Endometrial microvascular endothelial cells (primary cell): Measurements from ENCODE around the gene PNPO. TPM values are rescaled to one million over a fixed set of nuclear protein-coding genes. Genes with fewer than 3 reads are reported as not detected.
"Not testable (repeated sequence)": the region's sequence is repeated elsewhere in the genome, so short reads cannot be mapped to it uniquely, and the experiment has no call there.

Experiments
- in situ Hi-C: cut with HindIII; loops from 2 replicates; pipeline ENCODE4 v1.10.0; 2017; ENCODE audit warnings: low sequenced_read_pairs, low pct_unique_long_range_greater_than_20kb; ENCODE audit errors: inconsistent ontology term
- total RNA-seq: library from RNA; depleted of rRNA; stranded (reverse); fragments of >200 nt; gene quantifications from one replicate; pipeline ENCODE4 v1.2.3, GENCODE V29; 2015; ENCODE audit errors: inconsistent ontology term

The PNPO gene
- total RNA-seq, 1 donor from 2014 or later, result 42.4 TPM

- in situ Hi-C loops, result no loop called here
Observed at GRCh38 chr17:47916489-47917208, 24.7 kb upstream of the PNPO start.

DNA sequence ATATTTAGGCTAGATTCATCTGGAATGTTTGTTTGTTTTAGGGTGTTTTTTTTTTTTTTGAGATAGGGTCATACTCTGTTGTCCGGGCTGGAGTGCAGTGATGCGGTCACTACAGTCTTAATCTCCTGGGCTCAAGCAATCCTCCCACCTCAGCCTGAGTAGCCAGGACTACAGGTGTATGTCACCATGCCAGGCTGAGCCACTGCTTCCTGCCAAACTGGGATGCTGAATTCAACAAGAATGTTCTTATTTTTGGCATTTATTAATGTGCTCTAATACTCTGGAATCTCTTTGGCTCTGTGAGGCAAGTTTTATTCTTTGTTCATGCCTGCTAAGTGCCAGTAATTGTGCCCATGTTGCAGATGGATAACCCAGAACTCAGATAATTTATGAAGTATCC lies 23.8 kb upstream of the PNPO start:
- in situ Hi-C loops, result no loop called here

DNA sequence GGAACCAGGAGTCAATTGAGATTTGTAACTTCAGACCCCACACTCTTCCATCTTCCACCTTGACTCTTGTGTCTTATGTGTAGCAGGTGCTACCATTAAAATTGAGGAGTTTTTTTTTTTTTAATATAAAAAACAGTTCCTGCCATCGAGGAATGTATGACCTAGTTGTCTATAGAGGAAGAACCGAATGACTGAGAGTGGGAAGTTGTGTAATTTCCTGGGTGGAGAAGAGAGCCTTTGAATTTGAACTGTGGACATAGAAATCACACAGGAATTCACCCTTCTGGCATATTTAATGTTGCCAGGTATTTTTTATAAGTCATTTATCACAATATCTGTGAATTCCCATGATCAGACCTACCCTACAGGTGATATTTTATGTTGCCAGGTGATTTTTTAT lies 23.4 kb upstream of the PNPO start:
- in situ Hi-C loops, result no loop called here

DNA sequence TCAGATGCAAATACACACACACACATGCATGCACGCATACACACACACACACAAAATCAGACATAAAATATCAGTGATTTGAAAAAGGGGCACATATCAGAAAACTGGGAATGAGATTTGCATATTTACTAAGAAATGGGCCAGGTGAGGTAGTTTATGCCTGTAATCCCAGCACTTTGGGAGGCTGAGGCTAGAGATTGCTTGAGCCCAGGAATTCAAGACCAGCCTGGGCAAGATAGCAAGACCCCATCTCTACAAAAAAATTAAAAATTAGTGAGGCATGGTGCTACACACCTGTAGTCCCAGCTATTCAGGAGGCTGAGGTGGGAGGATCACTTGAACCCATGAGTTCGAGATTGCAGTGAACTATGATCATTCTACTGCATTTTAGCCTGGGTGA lies 22.4 kb upstream of the PNPO start:
- in situ Hi-C loops, result no loop called here

GRCh38 chr17:47919889-47920288 lies 21.5 kb upstream of the PNPO start:
- in situ Hi-C loops, result not testable (repeated sequence)

DNA sequence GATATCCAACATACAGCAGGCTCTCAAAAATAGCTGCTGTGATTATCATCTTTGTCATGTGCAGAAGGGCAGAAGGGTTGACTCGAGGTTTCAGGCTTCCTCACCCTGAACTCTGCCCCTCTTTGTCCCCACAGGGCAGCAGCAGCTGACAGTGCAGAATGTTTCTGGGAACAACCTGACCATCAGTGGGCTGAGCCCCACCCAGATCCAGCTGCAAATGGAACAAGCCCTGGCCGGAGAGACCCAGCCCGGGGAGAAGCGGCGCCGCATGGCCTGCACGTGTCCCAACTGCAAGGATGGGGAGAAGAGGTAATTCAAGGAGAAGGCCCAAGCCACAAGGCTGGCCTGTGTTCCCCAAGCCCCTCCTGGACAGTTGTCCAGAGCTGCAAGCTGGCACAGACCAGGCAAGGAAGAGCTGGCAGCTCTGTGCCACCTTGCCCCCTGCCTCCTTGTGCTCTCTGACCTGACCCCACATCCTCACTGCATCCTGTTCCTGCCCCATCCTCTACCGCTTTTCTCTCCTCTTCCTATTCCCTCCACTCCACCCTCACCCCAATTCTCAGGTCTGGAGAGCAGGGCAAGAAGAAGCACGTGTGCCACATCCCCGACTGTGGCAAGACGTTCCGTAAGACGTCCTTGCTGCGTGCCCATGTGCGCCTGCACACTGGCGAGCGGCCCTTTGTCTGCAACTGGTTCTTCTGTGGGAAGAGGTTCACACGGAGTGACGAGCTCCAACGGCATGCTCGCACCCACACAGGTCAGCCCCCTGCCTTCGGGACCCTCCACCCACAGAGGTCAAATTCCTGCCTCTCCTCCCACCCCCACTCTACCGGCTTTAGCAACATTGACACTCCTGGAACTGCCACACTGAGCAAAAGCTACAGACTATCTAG lies 16.3 kb upstream of the PNPO start:
- in situ Hi-C loops, result no loop called here

DNA sequence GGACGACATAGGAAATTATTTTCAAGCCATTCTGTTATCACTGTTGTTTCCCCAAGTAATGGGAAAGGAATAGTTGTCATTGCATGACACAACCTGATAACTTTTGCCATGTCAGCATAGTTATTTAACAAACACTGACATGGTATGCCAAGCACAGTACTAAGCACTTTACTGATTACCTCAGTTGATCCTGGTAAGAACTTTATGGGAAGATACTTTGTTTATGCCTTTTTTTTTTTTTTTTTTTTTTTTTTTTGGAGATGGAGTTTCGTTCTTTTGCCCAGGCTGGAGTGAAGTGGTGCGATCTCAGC lies 15.7 kb upstream of the PNPO start:
- in situ Hi-C loops, result no loop called here

DNA sequence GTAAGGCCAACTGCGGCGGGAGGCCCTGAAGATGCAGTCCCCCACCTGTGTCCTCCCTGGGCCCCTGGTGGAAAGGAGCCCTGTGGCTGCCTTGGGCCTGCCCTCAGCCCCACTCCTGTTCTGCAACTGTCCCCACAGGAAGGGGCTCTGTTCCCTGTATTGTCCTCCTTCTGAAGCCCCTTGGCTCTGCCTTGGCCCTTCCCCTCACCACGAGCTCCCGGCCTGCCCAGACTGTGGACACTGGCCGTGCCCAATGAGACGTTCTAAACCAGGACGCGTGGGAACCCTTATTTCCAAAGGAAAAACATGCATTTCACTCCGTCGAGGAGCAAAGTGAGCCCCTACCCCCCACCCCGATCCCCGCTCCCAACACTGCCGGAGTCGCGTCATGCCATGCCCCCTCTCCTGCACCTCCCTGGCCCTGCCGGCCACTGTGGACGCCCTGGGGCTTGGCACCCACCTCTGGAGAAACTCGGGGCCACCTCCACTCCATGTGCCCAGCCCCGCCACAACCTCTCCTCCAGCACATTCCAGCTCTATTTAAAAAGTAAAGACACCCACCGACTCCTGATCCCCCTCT lies 13.5 kb upstream of the PNPO start:
- in situ Hi-C loops, result no loop called here

DNA sequence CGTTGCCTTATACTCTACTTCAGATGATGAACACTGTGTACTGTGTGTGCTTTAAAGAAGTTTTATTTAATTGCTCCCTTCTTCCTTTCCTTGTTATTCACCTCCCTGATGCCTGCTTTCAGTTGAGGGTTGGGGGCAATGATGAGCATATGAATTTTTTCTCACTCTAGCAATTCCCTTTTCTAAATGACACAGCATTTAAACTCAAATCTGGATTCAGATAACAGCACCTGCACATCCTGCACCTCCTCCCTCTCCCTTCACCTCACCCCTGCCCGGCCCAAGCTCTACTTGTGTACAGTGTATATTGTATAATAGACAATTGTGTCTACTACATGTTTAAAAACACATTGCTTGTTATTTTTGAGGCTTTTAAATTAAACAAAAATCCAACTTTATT lies 13.0 kb upstream of the PNPO start:
- in situ Hi-C loops, result no loop called here

DNA sequence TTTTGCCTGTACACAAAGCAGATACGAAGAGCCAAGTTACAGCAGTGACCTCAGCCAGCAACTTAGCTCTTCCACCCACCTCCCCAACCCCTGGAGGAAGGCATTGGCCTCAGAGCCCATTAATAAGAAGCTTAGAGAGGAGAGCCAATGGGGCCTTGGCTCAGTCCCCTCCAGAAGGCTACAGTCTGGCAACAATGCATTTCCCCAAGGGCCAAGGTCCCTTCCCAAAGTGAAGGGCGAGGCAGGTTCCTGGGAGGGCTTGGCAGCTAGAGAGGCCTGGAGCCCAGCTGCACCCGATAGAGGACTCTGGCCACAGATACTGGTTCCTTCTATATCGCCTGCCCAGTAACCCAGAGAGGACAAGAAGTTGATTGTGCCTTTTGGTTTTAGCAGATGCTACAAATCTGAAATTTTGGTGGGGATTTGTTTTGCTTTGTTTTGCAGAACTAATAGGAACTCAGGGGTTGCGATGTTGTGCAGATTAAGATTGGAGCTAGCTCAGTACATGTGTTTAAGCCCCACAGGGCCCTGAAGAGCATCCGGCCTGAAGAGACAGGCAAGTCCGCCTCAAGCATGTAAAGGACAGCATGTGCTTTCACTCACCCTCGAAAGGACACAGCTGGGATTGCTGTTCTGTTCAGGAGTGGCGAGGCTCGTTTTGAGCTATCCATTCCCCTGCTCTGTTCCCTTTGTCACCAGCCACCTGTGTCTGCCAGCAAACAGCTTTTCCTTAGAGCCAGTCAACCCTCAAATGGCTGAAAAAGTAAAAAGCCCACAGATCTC lies 12.0 kb upstream of the PNPO start:
- in situ Hi-C loops, result no loop called here

DNA sequence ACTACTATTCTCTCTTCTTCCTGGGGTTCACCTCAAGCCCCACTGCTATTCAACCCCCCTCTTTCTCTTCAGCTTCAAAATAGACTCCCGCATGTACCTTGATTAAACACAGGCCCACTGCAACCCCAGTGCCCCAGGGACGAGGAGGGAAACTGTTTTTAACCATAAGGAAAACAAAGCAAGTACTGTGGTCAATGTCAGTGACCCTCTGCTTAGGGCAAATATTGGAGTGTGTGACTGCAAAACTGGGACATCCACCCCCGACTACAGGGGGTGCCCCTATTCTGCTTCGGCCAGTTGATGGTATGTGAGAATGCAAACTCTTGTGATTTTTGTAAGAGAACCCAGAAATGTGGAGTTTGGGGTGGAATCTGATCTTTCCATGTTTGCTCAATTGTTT lies 9.5 kb upstream of the PNPO start:
- in situ Hi-C loops, result no loop called here

- in situ Hi-C loops, result no loop called here
Observed at GRCh38 chr17:47934856-47935255, 6.5 kb upstream of the PNPO start.

DNA sequence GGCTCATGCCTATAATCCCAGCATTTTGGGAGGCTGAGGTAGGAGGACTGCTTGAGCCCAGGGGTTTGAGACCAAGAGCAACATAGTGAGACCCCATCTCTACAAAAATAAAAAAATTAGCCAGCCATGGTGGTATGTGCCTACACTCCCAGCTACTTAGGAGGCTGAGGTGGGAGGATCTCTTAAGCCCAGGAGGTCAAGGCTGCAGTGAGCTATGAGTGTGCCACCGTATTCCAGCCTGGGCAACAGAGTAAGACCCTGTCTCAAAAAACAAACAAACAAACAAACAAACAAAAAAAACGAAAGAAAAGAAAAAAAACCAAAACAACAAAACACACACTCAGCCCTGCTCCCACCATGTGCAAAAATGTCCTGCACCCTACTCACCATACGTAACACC lies 5.9 kb upstream of the PNPO start:
- in situ Hi-C loops, result not testable (repeated sequence)

DNA sequence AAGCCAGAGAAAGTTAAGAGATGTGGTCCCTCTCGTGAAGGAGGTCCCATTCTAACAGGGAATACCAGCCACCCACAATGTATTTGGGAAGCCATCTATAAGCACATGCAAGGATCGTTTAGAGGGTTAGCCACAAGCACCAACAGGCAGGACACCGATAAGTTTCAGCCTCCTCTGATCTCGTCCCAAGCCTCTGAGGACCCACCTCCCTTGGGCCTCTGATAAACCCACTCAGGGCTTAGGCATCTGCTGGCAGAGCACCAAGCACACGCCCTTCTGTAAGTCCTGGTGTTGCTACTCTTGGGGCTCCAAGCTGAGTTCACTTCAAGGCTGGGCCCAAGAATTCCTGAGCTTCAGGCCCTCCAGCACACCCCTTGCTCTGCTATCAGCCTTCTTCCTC lies 5.4 kb upstream of the PNPO start:
- in situ Hi-C loops, result no loop called here

GRCh38 chr17:47937941-47938340 lies 3.4 kb upstream of the PNPO start:
- in situ Hi-C loops, result no loop called here

- in situ Hi-C loops, result no loop called here
Observed at GRCh38 chr17:47942096-47942510, 732 bp downstream of the PNPO start.

GRCh38 chr17:47942568-47942967 lies 1.2 kb downstream of the PNPO start:
- in situ Hi-C loops, result no loop called here

DNA sequence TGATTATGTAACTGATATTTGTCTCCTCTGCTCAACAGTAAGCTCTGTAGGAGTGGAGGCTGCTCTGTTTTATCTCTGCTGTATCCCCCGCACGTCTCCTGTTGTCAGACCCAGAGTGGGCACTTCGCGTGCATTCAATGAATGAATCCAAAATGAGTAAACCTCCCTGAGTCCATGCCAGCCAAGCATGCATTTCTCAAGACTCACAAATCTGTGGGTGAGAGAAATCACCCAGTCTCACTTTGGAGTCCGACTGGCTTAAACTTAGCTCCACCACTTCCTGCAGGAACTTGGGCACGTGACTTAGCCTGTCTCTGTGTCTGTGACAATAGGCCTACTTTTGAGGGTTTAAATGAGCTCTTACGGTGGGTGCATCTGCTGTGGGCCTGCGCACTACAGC lies 3.7 kb downstream of the PNPO start:
- in situ Hi-C loops, result no loop called here
